COLO829 (cell line): ENCODE measurements around the gene VSTM2B.

Source experiments
- DNase-seq: peaks from one replicate; pipeline ENCODE4 v3.0.0; 2012; ENCODE audit warnings: low spot score

Gene VSTM2B

DNA sequence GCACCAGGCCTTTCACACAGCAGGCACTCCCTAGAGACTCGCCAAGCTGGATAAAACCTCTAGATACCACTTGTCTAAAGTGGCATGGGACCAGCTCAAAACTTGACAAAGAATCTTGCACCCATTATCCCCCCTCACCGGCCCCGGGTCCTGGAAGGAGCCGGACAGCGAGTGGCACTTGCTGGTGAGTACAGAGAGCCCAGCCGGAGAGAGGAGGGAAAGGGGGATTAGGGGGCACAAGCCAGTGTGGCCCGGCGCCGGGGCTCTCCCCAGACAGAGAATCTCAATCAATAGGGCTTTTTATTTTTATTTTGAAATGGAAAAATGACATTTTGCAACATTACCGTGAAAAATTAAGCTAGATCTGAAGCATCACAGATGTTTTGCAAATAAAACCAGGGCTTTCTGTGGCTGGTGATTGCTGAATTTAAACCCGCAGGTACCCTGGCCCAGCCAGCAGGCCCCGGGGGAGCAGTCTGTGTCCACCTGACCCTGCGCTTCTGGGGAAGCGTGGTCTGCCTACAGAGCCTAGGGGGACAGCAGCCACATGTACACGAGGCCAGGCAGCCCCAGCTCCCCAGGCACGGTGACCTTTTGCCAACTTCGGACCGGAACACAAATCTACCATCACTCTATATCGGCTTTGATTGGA, 10.0 kb upstream of the VSTM2B start:
- no peak for DNase-seq

GRCh38 chr19:29516358-29516725, 9.5 kb upstream of the VSTM2B start:
- DNase-seq: no peak

GRCh38 chr19:29516821-29517395, 8.9 kb upstream of the VSTM2B start:
- no peak for DNase-seq

DNA sequence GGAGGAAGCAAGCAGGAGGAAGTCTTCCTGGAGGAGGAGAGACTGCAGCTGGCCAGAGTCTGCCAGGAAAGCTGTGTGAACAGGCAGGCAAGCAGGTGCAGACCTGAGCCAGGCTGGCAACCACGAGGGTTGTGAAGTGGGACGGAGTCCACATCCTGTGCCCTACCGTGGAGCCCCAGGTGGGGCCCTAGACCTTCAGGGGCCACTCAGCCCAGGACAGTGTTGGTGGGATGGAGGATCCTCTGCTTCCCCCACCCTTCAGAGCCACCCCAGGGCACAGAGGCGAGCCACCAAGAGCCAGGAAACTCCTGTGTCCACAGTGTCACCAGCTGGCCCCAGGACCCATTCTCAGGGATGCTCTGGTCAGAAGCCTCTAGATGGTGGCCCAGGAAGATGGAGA, 8.4 kb upstream of the VSTM2B start:
- no peak for DNase-seq

DNA sequence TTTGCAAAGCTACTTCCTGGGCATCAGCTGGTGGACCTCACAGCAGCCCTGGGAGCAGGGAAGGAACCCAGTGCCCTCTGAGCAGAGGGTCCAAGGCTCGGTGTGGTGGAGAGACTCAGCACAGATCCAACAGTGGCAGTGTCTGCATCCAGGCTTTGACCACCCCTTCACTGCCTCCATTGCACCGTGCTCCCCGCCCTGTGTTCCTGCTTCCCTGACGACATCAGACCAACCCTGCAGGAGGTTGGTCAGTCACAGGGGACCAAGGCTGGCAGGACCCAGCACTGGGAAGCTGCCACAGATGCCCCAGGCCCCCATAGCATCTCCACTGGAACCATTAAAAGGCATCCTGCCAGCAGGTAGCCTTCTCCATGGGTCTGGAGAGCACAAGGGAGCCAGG, 7.8 kb upstream of the VSTM2B start:
- no peak for DNase-seq

DNA sequence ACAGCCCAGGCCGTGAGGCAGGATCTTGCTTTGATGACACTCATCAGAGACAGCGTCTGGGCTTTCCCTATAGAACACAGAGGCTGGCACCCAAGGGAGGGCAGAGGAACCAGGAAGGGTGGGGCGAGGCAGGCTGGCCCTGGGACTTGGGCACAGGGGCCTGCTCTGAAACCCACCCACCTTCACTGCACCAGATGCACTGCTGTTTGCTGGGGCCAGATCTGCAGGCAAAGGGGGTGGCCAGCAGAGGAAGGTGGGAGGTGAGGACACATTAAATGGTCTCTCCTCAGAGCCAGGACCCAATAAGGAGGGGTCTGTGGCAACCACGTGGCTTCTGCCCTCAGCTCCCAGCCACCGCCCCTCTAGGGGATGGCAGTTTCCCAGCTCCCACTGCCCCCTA, 6.6 kb upstream of the VSTM2B start:
- DNase-seq: no peak

DNA sequence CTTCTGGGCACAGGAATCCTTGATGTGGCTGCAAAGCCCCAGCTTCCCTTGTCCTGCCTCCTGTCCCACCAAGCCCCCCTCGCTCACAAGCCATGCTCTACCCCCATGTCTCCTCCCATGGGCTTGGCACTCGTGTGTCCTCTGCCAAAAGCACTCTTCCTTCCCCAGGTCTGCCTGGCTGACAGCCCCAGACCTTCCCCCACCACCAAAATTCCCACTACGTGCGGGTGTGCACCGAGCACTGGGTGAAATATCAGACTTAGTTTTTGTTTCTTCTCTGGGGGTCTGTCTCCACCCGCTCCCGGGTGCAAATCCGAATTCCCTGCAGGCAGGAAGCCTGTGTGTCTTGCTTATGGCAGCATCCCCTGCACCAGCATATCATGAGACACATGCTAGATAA, 5.9 kb upstream of the VSTM2B start:
- no peak for DNase-seq

GRCh38 chr19:29520390-29520789, 5.4 kb upstream of the VSTM2B start:
- DNase-seq: no peak

- DNase-seq: no peak
These were observed 4.3 kb upstream of the VSTM2B start for GRCh38 chr19:29521291-29522075.

DNA sequence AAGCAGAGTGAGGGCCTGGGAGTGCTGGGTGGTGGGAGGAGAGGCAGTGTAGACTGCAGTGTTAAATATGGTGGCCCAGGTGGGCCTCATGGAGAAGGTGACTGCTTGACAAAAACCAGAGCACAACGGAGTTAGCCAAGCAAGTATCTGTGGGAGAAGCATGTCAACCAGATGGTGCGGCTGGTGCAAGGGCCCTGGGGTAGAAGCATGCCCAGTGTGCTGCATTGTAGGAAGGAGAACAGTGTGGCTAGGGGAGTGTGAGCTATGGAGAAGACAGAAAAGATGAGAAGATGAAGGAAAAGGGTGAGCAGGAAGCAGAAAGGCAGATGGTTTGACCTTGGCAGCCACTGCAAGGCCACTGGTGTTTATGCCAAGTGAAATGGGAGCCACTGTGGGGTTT, 2.2 kb upstream of the VSTM2B start:
- DNase-seq: no peak

- no peak for DNase-seq
These were observed 1.4 kb upstream of the VSTM2B start for GRCh38 chr19:29524201-29524911.

DNA sequence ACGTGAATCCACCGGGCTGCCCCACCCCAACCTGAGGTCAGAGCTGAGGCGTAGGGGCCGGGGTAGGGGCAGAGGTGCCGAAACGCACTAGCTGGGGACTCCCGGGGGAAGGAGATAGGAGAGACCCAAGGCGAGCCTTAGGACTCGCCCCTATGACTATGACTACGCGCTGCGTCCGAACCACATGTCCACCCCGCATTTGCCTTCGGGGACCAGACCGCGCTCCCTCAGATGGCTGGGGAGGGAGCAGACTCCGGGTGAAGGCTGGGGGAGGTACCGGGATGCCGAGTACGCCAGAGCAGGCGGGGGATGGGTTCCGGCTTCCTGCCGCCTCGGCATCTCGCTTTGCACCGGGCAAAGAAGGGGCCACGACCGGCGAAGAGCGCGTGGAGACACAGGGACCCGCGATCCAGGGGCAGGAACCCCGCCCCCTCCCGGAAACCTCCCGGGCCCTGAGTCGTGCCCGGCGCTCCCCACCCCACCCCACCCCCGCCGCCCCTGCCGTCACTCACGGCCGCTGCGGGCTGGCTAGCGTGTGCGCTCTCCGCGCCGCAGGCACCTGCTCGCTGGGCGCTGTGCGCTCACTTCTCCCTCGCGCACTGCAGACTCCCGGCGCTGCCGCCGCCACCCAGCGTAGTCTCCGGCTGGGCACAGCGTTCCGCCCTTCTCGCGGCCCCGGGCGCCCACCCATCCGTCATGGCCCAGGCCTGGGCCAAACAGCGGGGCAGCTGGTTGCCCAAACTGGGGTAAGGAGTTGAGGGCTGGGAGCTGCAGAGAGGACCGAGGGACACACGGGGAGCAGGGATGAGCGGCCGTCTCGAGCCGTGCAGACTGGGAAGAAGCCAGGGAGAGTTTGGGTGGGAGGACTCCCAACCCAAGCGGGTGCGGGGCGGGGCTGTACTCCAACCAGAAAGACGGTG, 622 bp upstream of the VSTM2B start:
- no peak for DNase-seq

GRCh38 chr19:29526730-29527499, 1.1 kb downstream of the VSTM2B start:
- no peak for DNase-seq

DNA sequence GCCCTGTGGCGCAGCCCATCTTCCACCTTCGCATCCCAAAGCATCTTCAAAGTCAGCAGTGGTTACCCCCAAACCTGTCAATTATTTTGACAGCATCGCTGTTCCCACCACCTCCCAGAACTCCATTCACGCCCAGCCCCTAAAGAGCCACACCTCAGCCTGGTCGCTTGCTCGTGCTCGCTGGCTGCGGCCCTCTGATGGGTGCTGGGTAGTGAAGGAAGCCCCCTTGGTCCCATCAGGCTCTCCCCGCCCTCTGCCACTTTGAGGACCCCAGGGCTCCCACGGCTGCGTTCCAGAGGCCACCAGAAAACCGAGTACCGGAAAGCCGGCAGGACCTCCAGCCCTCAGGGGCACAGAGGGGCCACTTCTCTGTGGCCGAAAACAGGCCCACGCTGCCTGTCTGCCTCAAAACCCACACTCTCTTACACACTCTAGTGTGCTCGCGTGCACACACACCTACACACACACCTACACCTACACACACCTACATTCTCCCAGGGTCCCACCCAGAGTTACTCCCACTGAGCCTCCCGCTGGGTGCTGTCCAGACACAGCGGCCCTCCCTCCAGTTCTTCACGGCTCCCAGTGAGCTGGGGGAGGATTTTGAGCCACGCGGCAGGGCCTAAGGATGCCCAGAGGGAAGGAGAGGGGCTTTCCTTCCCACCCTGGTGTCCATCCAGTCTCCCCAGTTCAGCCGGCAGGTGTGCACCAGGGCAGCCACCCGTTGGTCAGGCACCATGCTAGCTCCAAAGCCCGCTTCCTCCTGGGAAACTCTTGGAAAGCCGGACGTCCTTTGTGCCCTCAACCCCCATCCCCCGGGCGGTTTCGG, 1.9 kb downstream of the VSTM2B start:
- DNase-seq: no peak

DNA sequence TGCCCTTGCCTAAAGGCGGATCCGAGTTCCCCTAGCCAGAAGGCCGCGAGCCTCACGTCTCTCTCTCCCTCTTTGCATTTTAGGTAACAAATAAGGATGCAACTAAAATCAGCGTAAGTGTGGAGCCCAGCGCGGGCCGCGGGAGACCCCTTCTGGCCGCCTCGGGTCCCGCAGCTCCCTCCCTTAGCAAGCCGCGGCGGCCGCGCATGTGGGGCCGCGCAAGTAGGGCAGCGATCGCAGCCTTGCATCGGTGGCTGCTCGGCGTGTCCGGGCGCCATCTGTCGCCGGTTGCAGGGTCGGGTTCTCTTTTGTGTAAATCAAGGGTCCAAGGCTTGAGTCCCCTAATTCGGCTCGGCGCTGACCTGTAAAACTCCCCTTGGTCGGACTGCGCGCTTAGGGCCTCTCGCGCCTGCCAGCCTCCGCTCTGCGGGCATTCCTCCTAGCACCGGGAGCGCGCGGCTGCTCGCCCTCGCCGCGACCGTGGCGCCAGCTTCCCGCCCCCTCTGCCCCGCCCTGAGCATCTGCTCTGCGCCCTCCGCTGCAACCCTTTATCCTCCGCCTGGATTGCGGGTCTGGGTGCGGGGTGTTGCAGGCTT, 2.7 kb downstream of the VSTM2B start:
- peak; percentile 70 for DNase-seq

DNA sequence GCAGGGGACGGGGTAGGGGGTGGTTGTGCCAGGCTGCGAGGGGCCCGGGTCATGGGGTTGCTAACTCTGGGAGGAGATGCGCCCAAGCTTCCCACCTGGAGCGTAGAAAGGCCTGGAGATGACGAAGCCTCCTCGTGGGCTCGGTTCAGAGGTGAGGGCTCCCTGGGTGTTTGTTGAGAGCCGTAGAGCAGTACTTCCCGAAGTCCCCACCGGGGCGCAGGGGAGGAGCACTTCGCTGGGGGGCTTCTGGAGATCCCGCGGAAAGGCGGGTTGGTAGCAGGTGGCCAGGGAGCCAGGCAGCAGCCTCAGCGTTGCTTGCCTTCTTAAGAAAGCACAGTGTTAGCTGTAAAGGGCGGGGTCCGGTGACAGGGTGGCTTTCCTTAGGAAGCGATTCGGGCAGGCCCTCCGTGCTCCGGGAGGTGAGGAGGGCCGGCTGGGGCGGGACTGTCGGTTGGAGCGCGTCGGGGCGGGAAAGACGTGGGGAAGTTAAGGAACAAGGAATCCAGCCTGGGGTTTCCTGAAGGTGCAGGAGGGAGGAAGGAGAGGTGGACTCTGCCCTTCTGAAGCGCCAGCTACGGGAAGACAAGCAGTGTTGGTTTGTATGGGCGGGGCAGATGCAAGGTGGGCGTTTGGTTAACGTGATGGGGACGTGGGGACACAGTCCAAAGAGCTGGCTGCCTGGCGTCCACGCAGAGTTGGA, 3.3 kb downstream of the VSTM2B start:
- no peak for DNase-seq

- no peak for DNase-seq
These were observed 4.1 kb downstream of the VSTM2B start for GRCh38 chr19:29529646-29530539.
